H1 (cell line): ENCODE results near the gene ZNF888. TPM values are rescaled to one million over a fixed set of nuclear protein-coding genes. Genes with fewer than 3 reads are reported as not detected.

Source experiments
- CTCF ChIA-PET: fragments of 300-600 bp; sonication (Branson Sonifier 250); formaldehyde crosslinking; loops from one replicate; lab custom pipeline; 2021; ENCODE audit not compliant: partially characterized antibody; lab: Charles Lee
- POLR2A ChIA-PET: fragments of 300-600 bp; sonication (Branson Sonifier 250); formaldehyde crosslinking; loops from one replicate; lab custom pipeline; 2021; ENCODE audit warnings: inconsistent platforms; ENCODE audit not compliant: partially characterized antibody; lab: Charles Lee
- DNase-seq, 2 experiments: peaks; one replicate each; pipeline versions ENCODE4 v3.0.0 to v3.0.0-alpha.2; 2010 to 2022; ENCODE audit warnings: low spot score in 2 of 2, low read depth in 1 of 2, mixed read lengths in 1 of 2
- FAIRE-seq: peaks from 2 replicates; lab custom pipeline; 2011; peaks lifted over from hg19 to GRCh38; lab: Jason Lieb, UNC
- H2AFZ ChIP-seq: 2 replicates; pipeline ENCODE4 v1.8.1; 2012; ENCODE audit warnings: low read length, inconsistent platforms
- H2AK5ac ChIP-seq: 2 replicates; pipeline ENCODE4 v1.6.1; 2013; ENCODE audit warnings: low read depth, low read length
- H2BK120ac ChIP-seq: replicated peaks from 2 replicates; pipeline ENCODE3; 2013; ENCODE audit warnings: low read depth, low read length, inconsistent platforms
- H2BK12ac ChIP-seq: 2 replicates; pipeline ENCODE4 v1.6.1; 2013; ENCODE audit warnings: low read depth, low read length
- H2BK15ac ChIP-seq: 2 replicates; pipeline ENCODE4 v1.6.1; 2013; ENCODE audit warnings: low read length
- H2BK20ac ChIP-seq: 2 replicates; pipeline ENCODE4 v1.6.1; 2013; ENCODE audit warnings: low read length
- H2BK5ac ChIP-seq: 2 replicates; pipeline ENCODE4 v1.6.1; 2013; ENCODE audit warnings: low read depth, low read length
- H3K14ac ChIP-seq: 2 replicates; pipeline ENCODE4 v1.6.1; 2013; ENCODE audit warnings: inconsistent platforms; ENCODE audit not compliant: insufficient read length
- H3K18ac ChIP-seq: 2 replicates; pipeline ENCODE4 v1.6.1; 2013; ENCODE audit warnings: low read length; ENCODE audit errors: extremely low read depth
- H3K23ac ChIP-seq: 2 replicates; pipeline ENCODE4 v1.6.1; 2013; ENCODE audit warnings: inconsistent platforms; ENCODE audit not compliant: insufficient read length
- H3K23me2 ChIP-seq: 2 replicates; pipeline ENCODE4 v1.6.1; 2013; ENCODE audit warnings: low read depth, low read length
- H3K27ac ChIP-seq: 2 replicates; pipeline ENCODE4 v1.6.1; 2011; ENCODE audit warnings: low read depth, low read length, inconsistent platforms
- H3K27me3 ChIP-seq, 4 experiments: replicated peaks in 1 of 4; 1 replicate in 1 of 4; 2 replicates in 3 of 4; pipeline versions ENCODE4 v1.6.1 to v1.8.1; 2011 to 2013; ENCODE audit warnings: low read length in 3 of 4, mild to moderate bottlenecking in 3 of 4, inconsistent platforms in 2 of 4, mixed read lengths in 2 of 4, moderate library complexity in 1 of 4; ENCODE audit not compliant: control insufficient read depth in 3 of 4, insufficient read depth in 3 of 4; ENCODE audit errors: extremely low read depth in 1 of 4
- H3K36me3 ChIP-seq, 4 experiments: 2 replicates each; pipeline versions ENCODE4 v1.6.1 to v1.8.1; 2011 to 2013; ENCODE audit warnings: mild to moderate bottlenecking in 4 of 4, low read length in 3 of 4, moderate library complexity in 2 of 4, control low read depth in 1 of 4, inconsistent platforms in 1 of 4; ENCODE audit not compliant: insufficient read depth in 4 of 4, control insufficient read depth in 2 of 4
- H3K4ac ChIP-seq: replicated peaks from 2 replicates; pipeline ENCODE3; 2013; ENCODE audit warnings: low read length, low read depth, mixed read lengths, inconsistent platforms; ENCODE audit not compliant: insufficient read length
- H3K4me1 ChIP-seq, 4 experiments: replicated peaks in 1 of 4; 1 replicate in 1 of 4; 2 replicates in 3 of 4; pipeline versions ENCODE4 v1.6.1 to v1.8.1; 2011 to 2013; ENCODE audit warnings: low read length in 3 of 4, inconsistent platforms in 2 of 4, mixed read lengths in 1 of 4; ENCODE audit not compliant: insufficient read depth in 4 of 4, control insufficient read depth in 3 of 4
- H3K4me2 ChIP-seq, 2 experiments: 2 replicates each; pipeline versions ENCODE4 v1.6.1 to v1.8.1; 2011 to 2013; ENCODE audit warnings: low read depth in 2 of 2, low read length in 2 of 2, control low read depth in 1 of 2, inconsistent platforms in 1 of 2, mild to moderate bottlenecking in 1 of 2; ENCODE audit not compliant: insufficient read depth in 1 of 2
- H3K4me3 ChIP-seq, 4 experiments: fragments of 200-600, 300-600 bp in 1 of 4; sonication (generic), shearing (Covaris generic), sonication (Bioruptor Twin) in 1 of 4; 2 replicates each; pipeline versions ENCODE4 v1.5.1 to v1.8.1; 2011 to 2016; ENCODE audit warnings: low read length in 4 of 4, low read depth in 3 of 4, control low read depth in 2 of 4, inconsistent platforms in 2 of 4, mild to moderate bottlenecking in 2 of 4, mixed read lengths in 1 of 4, moderate library complexity in 1 of 4; ENCODE audit not compliant: insufficient read depth in 2 of 4; ENCODE audit errors: extremely low read depth in 1 of 4
- H3K56ac ChIP-seq: replicated peaks from 2 replicates; pipeline ENCODE3; 2013; ENCODE audit warnings: low read depth, mild to moderate bottlenecking, mixed read lengths, low read length, inconsistent platforms; ENCODE audit not compliant: insufficient read length
- H3K79me1 ChIP-seq: 2 replicates; pipeline ENCODE4 v1.6.1; 2013; ENCODE audit warnings: low read depth, low read length, control low read depth
- H3K79me2 ChIP-seq, 2 experiments: 2 replicates each; pipeline versions ENCODE4 v1.6.1 to v1.8.1; 2012 to 2013; ENCODE audit warnings: low read length in 2 of 2, mild to moderate bottlenecking in 2 of 2, inconsistent platforms in 1 of 2; ENCODE audit not compliant: insufficient read depth in 2 of 2, control insufficient read depth in 1 of 2
- H3K9ac ChIP-seq, 4 experiments: replicated peaks in 1 of 4; 1 replicate in 1 of 4; 2 replicates in 3 of 4; pipeline versions ENCODE4 v1.6.1 to v1.8.1; 2011 to 2013; ENCODE audit warnings: low read depth in 3 of 4, low read length in 3 of 4, control low read depth in 2 of 4, mild to moderate bottlenecking in 2 of 4, moderate library complexity in 2 of 4, inconsistent platforms in 1 of 4; ENCODE audit errors: extremely low read depth in 1 of 4
- H3K9me3 ChIP-seq, 2 experiments: 2 replicates each; pipeline versions ENCODE4 v1.6.1 to v1.8.1; 2012 to 2013; ENCODE audit warnings: mild to moderate bottlenecking in 2 of 2, moderate library complexity in 2 of 2, control low read depth in 1 of 2, inconsistent platforms in 1 of 2, low read depth in 1 of 2, low read length in 1 of 2, mixed read lengths in 1 of 2; ENCODE audit not compliant: insufficient read depth in 2 of 2
- H4K20me1 ChIP-seq, 2 experiments: replicated peaks in 1 of 2; 2 replicates each; pipeline versions ENCODE3 to v1.8.1; 2011 to 2013; ENCODE audit warnings: inconsistent platforms in 2 of 2, low read length in 2 of 2, mild to moderate bottlenecking in 1 of 2; ENCODE audit not compliant: insufficient read depth in 2 of 2, control insufficient read depth in 1 of 2
- H4K5ac ChIP-seq: 2 replicates; pipeline ENCODE4 v1.6.1; 2013; ENCODE audit warnings: low read length, low read depth, mixed read lengths, inconsistent platforms; ENCODE audit not compliant: insufficient read length
- H4K8ac ChIP-seq: 2 replicates; pipeline ENCODE4 v1.8.0; 2013; ENCODE audit warnings: mild to moderate bottlenecking, moderate library complexity, low read length, inconsistent platforms; ENCODE audit not compliant: insufficient read depth; ENCODE audit errors: extremely low read depth
- H4K91ac ChIP-seq: replicated peaks from 2 replicates; pipeline ENCODE3; 2013; ENCODE audit warnings: low read length, mixed read lengths, inconsistent platforms; ENCODE audit not compliant: insufficient read length
- ATF2 ChIP-seq: IDR thresholded peaks from 2 replicates; pipeline ENCODE4 v1.6.1; 2012; ENCODE audit warnings: low read length, inconsistent platforms
- ATF3 ChIP-seq: IDR thresholded peaks from 2 replicates; pipeline ENCODE4 v1.6.1; 2011; ENCODE audit warnings: low read depth, mild to moderate bottlenecking, low read length; ENCODE audit not compliant: insufficient read depth
- BCL11A ChIP-seq, 2 experiments: IDR thresholded peaks; one replicate each; pipeline ENCODE4 v1.6.1; 2011; ENCODE audit warnings: low read depth in 2 of 2, low read length in 2 of 2, mild to moderate bottlenecking in 2 of 2
- EP300 ChIP-seq, 2 experiments: IDR thresholded peaks; 1 replicate in 1 of 2; 2 replicates in 1 of 2; pipeline ENCODE4 v1.6.1; 2011 to 2012; ENCODE audit warnings: low read depth in 2 of 2, low read length in 2 of 2, mild to moderate bottlenecking in 2 of 2, borderline replicate concordance in 1 of 2, inconsistent platforms in 1 of 2, moderate library complexity in 1 of 2
- HDAC6 ChIP-seq: IDR thresholded peaks from one replicate; pipeline ENCODE4 v1.7.1; 2012; ENCODE audit warnings: low read depth, mild to moderate bottlenecking, inconsistent platforms, low read length, moderate library complexity
- JUND ChIP-seq: IDR thresholded peaks from 2 replicates; pipeline ENCODE4 v1.6.1; 2011; ENCODE audit warnings: mild to moderate bottlenecking, improper control_type of control experiment, low read length
- KDM5A ChIP-seq: fragments of 200-600 bp; IDR thresholded peaks from 2 replicates; pipeline ENCODE4 v1.7.1; 2012; ENCODE audit warnings: mild to moderate bottlenecking, low read length, inconsistent platforms, mixed read lengths
- MAX ChIP-seq: IDR thresholded peaks from 2 replicates; pipeline ENCODE4 v1.6.1; 2012; ENCODE audit warnings: inconsistent platforms
- NRF1 ChIP-seq: IDR thresholded peaks from 2 replicates; pipeline ENCODE4 v1.6.1; 2011; ENCODE audit warnings: mild to moderate bottlenecking, low read depth, low read length, improper control_type of control experiment
- SP1 ChIP-seq: IDR thresholded peaks from 2 replicates; pipeline ENCODE4 v1.6.1; 2011; ENCODE audit warnings: low read depth, low read length
- TAF7 ChIP-seq: optimal IDR thresholded peaks from 2 replicates; pipeline ENCODE3; 2011; ENCODE audit warnings: low read depth, mild to moderate bottlenecking, inconsistent platforms, low read length, moderate library complexity, borderline replicate concordance
- WGBS, 2 experiments: shearing (Covaris generic) in 1 of 2; methylation state at CpG; one replicate each; pipeline versions ENCODE4 v1.1.6 to v1.1.7; 2013 to 2015; ENCODE audit warnings: low lambda C conversion rate in 2 of 2, mixed read lengths in 2 of 2, inconsistent platforms in 1 of 2, low coverage in 1 of 2, missing lambda C conversion rate in 1 of 2; ENCODE audit not compliant: insufficient replicate concordance in 2 of 2, insufficient coverage in 1 of 2, insufficient read length in 1 of 2; ENCODE audit errors: extremely low coverage in 1 of 2, missing lambda C conversion rate in 1 of 2; 5-methylcytosine and 5-hydroxymethylcytosine counted together
- polyA plus RNA-seq, 7 experiments: library from polyadenylated mRNA; depleted of rRNA in 3 of 7; stranded (reverse) in 5 of 7; unstranded in 2 of 7; fragments of >200 nt in 5 of 7; fragments of 200-250 nt in 2 of 7; gene quantifications; 1 replicate in 5 of 7; 2 replicates in 1 of 7; 4 replicates in 1 of 7; pipeline versions ENCODE4 v1.2.1 to v1.2.3, GENCODE V29; 2011 to 2013; ENCODE audit warnings: missing spikeins in 2 of 7, mixed read lengths in 2 of 7
- total RNA-seq: library from RNA; stranded (reverse); fragmentation: NEBNext Ultra II Directional; extraction: Animal tissue kit (Norgen Biotek cat#: 25700); gene quantifications from 2 replicates; pipeline ENCODE4 v1.2.1, GENCODE V29; 2021

Gene ZNF888
- total and polyA plus RNA-seq, 2 of the 8 experiments (the other 6 are each of a cell fraction or from before 2014, with no cell fraction given), result 1.1 to 8.6 TPM

GRCh38 chr19:52901842-52902241 lies 21.4 kb downstream of the ZNF888 start:
- Histone ChIP-seq H3K79me2 (0 out of 4 replicates have a peak, but pooled peaks cover 0 to under 1% of the 10 kb centered on the region in 2 experiments), H3K14ac (no peak overlapping the region), H3K4me2 (no peak overlapping the region), H3K56ac (no peak overlapping the region), H2BK20ac (no peak overlapping the region), H3K9ac (no peak overlapping the region), H3K4me3 (no peak overlapping the region), H3K9me3 (no peaks in the 10 kb centered on the region), H3K23me2 (peaks cover 4% of the 10 kb centered on the region; the same call in 1 of the 2 replicates), H2AK5ac (no peak overlapping the region), H2BK15ac (no peak overlapping the region), H3K27me3 (no peaks in the 10 kb centered on the region), H2BK5ac (no peak overlapping the region), H3K4me1 (peaks cover 3 to 6% (median 4%) of the 10 kb centered on the region in 4 experiments; a peak in 5 of 7 replicates), H3K18ac (no peak overlapping the region), H4K5ac (no peak overlapping the region), H2BK12ac (no peak overlapping the region), H3K4ac (no peak overlapping the region), H3K36me3 (peaks cover 0 to 10% (median 4%) of the 10 kb centered on the region in 4 experiments; a peak in 5 of 8 replicates), H4K20me1 (no peaks in the 10 kb centered on the region), H3K23ac (no peak overlapping the region), H2AFZ (no peak overlapping the region), H3K27ac (no peak overlapping the region), H4K8ac (no peak overlapping the region), H4K91ac (no peak overlapping the region), H3K79me1 (no peaks in the 10 kb centered on the region), H2BK120ac (no peak overlapping the region)
- FAIRE-seq (no peak), DNase-seq (no peak)
- ChIA-PET CTCF (interaction anchor here (0.7 to 1.8 kb wide), 4 partner anchors 92 to 1032 kb away, joined by 3 to 6 read pairs (median 3); no protein-coding TSS in a partner anchor), POLR2A (interaction anchor here (0.6 to 1.8 kb wide), 2 partner anchors 22 to 559 kb away, joined by 4 to 5 read pairs; no protein-coding TSS in a partner anchor)
- 74% methylated on average over 2 of the region's 3 CpGs; no CpG with 5 or more reads in 1 of the 2 experiments for WGBS, 2 experiments
- no peak for TF ChIP-seq EP300 (IDR thresholded peaks at IDR 0.05; ENCODE audit: borderline replicate concordance in 1 of 2, low read depth in 2 of 2, low read length in 2 of 2)
- no peak for TF ChIP-seq ATF3
- no peak for TF ChIP-seq MAX
- no peak for TF ChIP-seq KDM5A
- no peak for TF ChIP-seq ATF2
- no peak for TF ChIP-seq TAF7
- TF ChIP-seq HDAC6, result no peak
- no peak for TF ChIP-seq NRF1
- TF ChIP-seq JUND, result no peak
- TF ChIP-seq SP1, result no peak
- TF ChIP-seq BCL11A (IDR thresholded peaks at IDR 0.05; ENCODE audit: low read depth in 2 of 2, low read length in 2 of 2), result no peak
